Stimulated activated CD4-positive, alpha-beta T cell treated with anti-CD3 and anti-CD28 coated beads, Interleukin-12 subunit alpha, Interleukin-12 subunit beta, amount 100 ng/mL, for 24 hours (primary cell): Measurements from ENCODE around the gene NAV2.

ENCODE experiments used
- DNase-seq, 2 experiments: peaks; one replicate each; pipeline ENCODE4 v3.0.0-alpha.2; 2020; ENCODE audit warnings: low read depth in 2 of 2

Gene NAV2

GRCh38 chr11:19866037-19866436 lies 153.4 kb downstream of the NAV2 start:
- no peak for DNase-seq

GRCh38 chr11:19866521-19866920 lies 153.9 kb downstream of the NAV2 start:
- DNase-seq = no peak

- no peak for DNase-seq
Observed at GRCh38 chr11:19867064-19867463, 154.4 kb downstream of the NAV2 start.

GRCh38 chr11:19868281-19868821 lies 155.7 kb downstream of the NAV2 start:
- no peak for DNase-seq

GRCh38 chr11:19868871-19869270 lies 156.2 kb downstream of the NAV2 start:
- DNase-seq = no peak

GRCh38 chr11:19869466-19869865 lies 156.8 kb downstream of the NAV2 start:
- no peak for DNase-seq

GRCh38 chr11:19869946-19870589 lies 157.4 kb downstream of the NAV2 start:
- DNase-seq = no peak

GRCh38 chr11:19871531-19871930 lies 158.9 kb downstream of the NAV2 start:
- no peak for DNase-seq

GRCh38 chr11:19872512-19873145 lies 160.0 kb downstream of the NAV2 start:
- DNase-seq = no peak

GRCh38 chr11:19873730-19874129 lies 161.1 kb downstream of the NAV2 start:
- DNase-seq = no peak

GRCh38 chr11:19874266-19874665 lies 161.6 kb downstream of the NAV2 start:
- DNase-seq = no peak

- no peak for DNase-seq
Observed at GRCh38 chr11:19876750-19877149, 164.1 kb downstream of the NAV2 start.

- no peak for DNase-seq
Observed at GRCh38 chr11:19878520-19878919, 165.9 kb downstream of the NAV2 start.

- no peak for DNase-seq
Observed at GRCh38 chr11:19879307-19880087, 166.9 kb downstream of the NAV2 start.

- DNase-seq = no peak
Observed at GRCh38 chr11:19880088-19880345, 167.4 kb downstream of the NAV2 start.

GRCh38 chr11:19881177-19881576 lies 168.5 kb downstream of the NAV2 start:
- DNase-seq = no peak

GRCh38 chr11:19882356-19882755 lies 169.7 kb downstream of the NAV2 start:
- no peak for DNase-seq

GRCh38 chr11:19886498-19886897 lies 173.9 kb downstream of the NAV2 start:
- no peak for DNase-seq

GRCh38 chr11:19887842-19888241 lies 175.2 kb downstream of the NAV2 start:
- DNase-seq = no peak

- DNase-seq = no peak
Observed at GRCh38 chr11:19889531-19889930, 176.9 kb downstream of the NAV2 start.

- no peak for DNase-seq
Observed at GRCh38 chr11:19890308-19890707, 177.7 kb downstream of the NAV2 start.

GRCh38 chr11:19891022-19891421 lies 178.4 kb downstream of the NAV2 start:
- DNase-seq = no peak

- no peak for DNase-seq
Observed at GRCh38 chr11:19892387-19892786, 179.8 kb downstream of the NAV2 start.
